Measurements from ENCODE around the gene MRPL46.
"Not testable (repeated sequence)": the region's sequence is repeated elsewhere in the genome, so short reads cannot be mapped to it uniquely, and the experiment has no call there.

MRPL46 gene

DNA sequence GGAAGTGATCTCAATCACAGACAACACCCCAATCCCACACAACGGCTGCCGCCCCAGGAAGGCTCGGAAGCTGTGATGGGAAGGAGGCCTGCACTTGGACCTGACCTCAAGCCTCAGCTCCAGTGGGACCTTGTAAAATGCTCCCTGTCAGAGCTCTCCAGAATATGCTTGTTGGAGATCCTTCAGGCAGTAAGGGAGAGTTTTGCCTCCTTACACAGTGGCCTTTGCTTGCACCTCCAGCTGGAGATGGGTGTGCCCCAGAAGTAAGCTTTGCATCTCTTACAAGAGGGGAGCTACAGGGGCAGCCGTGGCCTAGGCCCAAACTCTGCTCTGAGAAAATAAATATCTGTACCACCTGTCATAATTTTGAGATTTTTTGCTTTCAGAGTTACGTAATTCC is 10.7 kb upstream of the MRPL46 start:
- DNase-seq = no peak

DNA sequence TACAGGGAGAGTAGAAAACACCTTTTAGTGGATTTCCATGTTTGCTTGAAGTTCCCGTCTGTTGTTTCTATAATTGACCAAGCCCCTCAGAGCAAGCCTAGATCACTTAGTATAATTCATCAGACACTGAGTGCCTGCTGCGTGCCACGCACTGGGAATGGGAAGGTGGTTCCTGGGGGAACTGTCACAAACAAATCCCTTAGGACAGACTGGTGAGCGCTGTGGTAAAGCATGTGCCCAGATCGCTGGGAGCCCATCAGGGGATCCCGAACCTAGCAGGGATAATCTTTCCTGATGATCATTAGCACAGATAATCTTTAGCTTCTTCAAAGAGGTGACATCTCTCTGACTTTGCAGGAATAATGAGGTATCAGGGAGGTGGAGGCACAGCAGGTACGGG is 9.9 kb upstream of the MRPL46 start:
- DNase-seq = no peak

DNA sequence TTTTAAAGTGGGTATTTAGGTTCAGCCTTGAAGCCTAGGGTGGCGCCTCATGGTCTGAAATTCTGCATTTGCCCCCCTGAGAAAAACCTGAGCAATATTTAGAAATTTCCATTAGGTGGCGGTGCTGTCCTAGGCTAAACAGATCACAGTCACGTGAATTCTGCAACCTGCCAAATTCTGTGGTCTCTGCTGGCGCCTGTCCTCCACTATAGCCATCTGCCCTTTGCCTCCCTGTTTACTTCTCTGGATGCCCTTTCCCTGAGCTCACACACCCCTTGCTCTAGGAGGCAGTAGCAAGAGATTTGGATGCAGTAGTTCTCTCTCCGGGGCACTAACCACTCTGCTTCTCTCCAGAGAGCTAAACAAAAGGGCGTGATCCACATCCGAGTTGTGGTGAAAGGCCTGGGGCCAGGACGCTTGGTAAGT is 9.5 kb upstream of the MRPL46 start:
- peak; percentile 27 to 40 (median 34) for DNase-seq

GRCh38 chr15:88473661-88474293 is 6.6 kb upstream of the MRPL46 start:
- DNase-seq = not testable (repeated sequence)

GRCh38 chr15:88472225-88472624 is 5.0 kb upstream of the MRPL46 start:
- DNase-seq = no peak

GRCh38 chr15:88470625-88471372 is 3.6 kb upstream of the MRPL46 start:
- no peak for DNase-seq

DNA sequence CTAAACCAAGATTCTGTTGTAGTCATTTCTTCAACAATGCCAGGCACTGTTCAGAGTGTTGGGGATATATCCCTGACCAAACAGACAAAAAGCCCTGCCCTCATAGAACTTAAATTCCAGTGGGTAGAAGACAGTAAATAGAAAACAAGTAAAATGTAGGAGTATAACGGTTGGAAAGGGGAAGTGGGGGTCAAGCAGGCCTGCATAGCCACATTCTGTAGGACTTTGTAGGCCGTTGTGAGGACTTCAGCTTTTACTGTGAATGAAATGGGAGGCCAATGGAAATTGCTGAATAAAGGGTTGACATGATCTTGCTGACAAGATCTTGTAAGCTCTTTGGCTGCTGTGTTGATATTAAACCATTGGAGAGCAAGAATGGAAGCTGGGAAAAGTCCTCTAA is 2.1 kb upstream of the MRPL46 start:
- no peak for DNase-seq

DNA sequence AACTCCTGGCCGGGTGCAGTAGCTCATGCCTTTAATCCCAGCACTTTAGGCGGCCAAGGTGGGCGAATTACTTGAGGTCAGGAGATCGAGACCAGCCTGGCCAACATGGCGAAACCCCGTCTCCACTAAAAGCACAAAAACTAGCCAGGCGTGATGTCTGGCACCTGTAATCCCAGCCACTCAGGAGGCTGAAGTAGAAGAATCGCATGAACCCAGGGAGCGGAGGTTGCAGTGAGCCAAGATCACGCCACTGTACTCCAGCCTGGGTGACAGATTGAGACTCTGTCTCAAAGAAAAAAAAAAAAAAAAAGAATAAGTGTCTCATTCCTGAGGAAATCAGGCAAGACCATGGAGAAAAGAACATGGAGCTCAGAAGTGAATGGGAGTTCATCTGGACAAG is 1.5 kb upstream of the MRPL46 start:
- DNase-seq = not testable (repeated sequence)

GRCh38 chr15:88467935-88468528 is 844 bp upstream of the MRPL46 start:
- peak in 1 of 3 donors; percentile 21 for DNase-seq

DNA sequence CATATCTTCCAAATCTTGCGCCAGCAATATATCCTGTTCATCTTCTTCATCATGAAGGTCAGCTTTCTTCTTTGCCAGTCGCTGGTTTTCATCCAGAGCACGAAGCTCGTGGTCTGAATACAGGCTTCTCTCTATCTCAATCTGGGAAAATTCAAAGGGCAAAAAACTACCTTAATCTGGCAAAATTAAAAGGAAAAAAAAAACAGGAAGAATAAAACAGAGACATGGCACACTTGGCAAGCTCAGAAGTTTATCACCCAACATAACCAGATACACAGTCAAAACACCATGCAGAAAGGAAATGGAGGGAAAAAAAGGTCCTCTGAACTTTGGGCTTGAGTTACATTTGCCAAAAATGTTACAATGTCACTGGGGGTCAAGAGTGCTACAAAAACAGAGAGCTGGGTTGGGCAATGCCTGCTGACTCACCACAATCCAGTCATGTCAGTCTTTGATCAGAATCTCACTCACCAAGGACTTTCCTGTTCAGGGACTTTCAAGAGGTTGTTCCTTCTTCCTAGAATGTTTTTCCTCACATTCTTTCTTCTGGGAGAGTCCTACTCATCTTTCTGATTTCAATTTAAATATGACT is 1.5 kb downstream of the MRPL46 start:
- DNase-seq = peak; percentile 76 to 88 (median 76)

DNA sequence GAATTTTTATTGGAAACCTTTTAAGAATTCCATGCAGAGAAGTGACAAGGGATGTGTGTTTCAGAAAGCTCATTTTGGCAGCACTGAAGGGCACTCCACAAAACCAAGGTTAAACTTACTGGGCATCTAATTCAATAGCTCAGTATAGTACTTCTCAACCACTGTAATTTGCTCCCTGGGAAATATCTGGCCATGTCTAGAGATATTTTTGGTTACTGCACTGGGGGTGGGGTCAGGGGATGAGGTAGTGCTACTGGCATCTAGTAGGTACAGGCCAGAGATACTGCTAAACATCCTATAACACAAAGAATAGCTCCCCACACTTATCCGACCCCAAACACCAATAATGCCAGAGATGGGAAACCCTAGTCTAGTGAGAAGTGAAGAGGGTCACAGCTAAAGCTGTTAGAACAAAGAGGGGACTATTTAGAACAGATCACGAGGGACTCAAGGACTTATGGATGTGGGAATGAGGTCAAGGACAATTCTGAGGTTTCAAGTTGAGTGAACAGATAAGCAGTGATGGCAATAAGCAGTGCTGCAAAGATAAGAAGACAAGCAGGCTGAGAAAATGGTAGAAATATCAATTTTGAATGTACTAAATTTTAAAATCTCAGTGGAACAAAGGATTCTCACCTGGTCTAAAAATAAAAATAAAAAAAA is 3.2 kb downstream of the MRPL46 start:
- DNase-seq = no peak

DNA sequence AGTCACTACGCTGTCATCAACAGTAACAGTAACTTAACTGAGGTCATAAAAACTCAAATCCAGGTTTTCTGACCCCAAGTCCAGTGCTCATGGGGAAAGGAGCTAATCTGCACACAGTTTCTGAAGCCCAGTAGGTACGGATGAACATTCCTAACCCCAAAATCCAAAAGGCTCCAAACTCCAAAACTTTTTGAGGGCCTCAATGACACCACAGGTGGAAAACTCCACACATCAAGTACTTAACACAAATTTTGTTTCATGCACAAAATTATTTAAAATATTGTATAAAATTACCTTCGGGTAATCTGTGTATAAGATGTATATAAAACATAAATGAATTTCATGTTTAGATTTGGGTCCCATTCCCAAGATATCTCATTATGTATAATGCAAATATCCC is 10.5 kb downstream of the MRPL46 start:
- DNase-seq = no peak

- peak; percentile 68 to 77 (median 69) for DNase-seq
Observed at GRCh38 chr15:88454867-88455810, 12.0 kb downstream of the MRPL46 start.

DNA sequence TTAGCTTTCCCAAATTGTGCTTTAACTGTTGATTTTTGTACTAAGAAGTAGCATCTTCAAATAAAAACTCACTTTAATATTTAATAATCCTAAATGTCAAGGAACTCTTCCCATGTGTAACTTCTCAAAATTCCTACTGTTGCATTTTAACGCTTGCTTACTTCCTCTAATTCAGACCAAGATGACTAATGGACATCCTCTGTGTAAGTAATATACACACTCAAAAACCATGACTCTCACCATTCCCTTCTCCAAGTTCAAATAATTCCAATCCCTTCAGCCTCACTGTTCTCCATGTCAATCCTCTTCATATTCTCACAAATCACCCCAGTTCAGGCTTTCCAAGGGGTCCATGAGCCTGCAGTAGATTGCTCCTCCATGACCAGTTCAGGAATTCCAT is 13.0 kb downstream of the MRPL46 start:
- peak; percentile 56 to 86 (median 85) for DNase-seq

DNA sequence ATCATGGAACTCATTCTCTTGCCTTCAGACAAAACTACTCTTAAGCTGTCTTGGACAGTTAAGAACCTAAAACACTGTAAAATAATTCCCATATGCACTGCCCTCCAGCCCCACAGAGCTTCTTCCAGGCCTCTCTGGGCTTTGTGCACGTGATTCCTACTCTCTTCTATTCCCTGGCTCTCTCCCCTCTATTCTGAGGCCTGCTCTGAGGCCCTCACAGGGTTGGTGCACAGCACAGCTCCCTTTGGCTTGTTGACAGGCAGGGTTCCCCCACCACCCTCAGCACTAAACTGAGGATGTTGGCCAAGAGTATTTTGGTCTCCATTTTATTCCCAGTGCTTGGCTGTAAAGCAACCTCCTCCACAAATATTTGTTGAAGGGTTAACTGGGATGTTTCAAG is 13.5 kb downstream of the MRPL46 start:
- DNase-seq = no peak

- DNase-seq = peak; percentile 73 to 79 (median 77)
Observed at GRCh38 chr15:88450125-88450798, 16.9 kb downstream of the MRPL46 start.

DNA sequence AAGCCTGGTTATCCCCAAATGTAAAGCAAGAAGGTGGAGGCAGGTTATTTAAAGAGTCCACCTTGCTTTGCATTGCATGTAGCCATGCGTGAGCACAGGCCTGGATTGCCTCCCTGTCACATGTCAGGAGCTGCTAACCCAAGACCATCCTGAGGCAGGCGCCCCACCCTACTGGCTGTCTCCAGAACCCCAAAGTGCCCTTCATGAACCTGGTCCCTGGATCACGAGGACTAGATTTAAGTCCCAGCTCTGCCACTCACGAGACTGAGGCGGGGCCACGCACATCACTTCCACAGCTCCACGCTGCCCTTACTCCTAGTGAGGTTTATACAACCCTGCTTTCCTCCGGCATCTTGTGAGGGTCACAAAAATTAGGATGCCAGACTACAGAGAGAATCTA is 17.6 kb downstream of the MRPL46 start:
- no peak for DNase-seq

DNA sequence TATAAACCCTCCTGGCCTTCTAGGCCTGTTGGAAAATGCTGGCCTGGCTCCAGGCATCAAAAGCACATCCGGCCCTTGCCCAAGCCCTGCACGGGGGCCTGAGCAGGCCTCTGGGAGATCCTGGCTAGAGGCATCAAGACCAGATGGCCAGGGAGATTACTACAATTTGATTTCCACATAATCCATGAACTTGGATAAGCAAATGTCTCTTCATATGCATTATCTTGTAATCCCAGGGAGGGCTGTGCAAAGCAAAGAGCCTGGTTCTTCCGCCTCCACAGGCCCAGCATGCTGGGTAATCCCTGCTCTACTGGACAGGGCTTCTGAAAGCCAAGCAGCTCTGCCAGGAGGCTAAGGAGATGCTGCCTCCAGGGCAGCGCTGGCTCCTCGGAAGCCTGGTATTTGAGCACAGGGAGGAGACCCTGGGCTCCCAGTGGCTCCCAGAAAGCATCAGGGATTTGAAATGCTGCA is 18.2 kb downstream of the MRPL46 start:
- DNase-seq = no peak

DNA sequence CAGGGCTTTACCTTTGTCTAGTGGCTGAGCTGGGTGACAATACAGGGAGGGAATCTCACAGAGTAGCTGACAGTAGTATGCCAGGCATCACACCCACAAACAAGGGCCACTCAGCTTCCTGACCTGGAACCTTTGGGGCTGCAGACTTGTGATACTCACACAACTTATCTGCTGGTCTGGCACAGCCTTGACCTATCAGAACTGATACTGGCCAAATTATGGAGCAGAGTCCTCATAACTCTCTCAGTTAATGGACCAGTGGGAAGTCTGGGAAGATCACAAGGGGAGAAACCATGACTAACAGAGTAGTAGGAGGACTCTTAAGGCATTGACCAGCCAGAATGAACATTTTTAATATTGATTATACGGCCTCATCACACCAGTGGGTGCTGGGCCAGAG is 19.4 kb downstream of the MRPL46 start:
- no peak for DNase-seq

DNA sequence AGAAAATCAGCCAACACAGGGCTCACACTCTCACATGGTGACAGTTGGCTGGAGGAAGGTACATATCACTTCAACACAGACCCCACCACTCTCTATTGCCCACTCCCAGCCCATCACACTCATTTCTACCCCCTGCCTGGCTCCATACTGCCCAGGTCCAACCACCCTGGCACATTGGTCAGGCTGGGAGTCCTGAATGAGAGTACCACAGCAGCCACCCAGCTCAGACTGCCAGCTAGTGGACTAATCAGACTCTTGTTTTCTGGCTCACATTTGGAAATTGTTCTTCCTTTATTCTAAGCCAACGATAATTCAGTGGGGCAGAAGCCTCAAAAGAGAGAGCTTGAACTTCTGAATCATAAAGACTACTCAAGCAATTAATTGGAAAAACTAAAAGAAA is 20.0 kb downstream of the MRPL46 start:
- no peak for DNase-seq

GRCh38 chr15:88441076-88441730 is 26.0 kb downstream of the MRPL46 start:
- DNase-seq = no peak
